ENCODE measurements around the gene CEP250. TPM values are rescaled to one million over a fixed set of nuclear protein-coding genes. Genes with fewer than 3 reads are reported as not detected.

Gene CEP250
- total RNA-seq, 2 donors from 2014 or later = 29.8 to 46.5 TPM

GRCh38 chr20:35541118-35541782 lies 85.9 kb downstream of the CEP250 start:
- no peaks in the 10 kb centered on the region for H3K9me3 Mint-ChIP-seq
- Histone ChIP-seq H3K36me3 (ENCODE audit: control insufficient read depth, insufficient read depth, low read length) (peaks cover 21% of the 10 kb centered on the region), H3K27me3 (ENCODE audit: control insufficient read depth, insufficient read depth, low read length, poor library complexity, severe bottlenecking) (no peaks in the 10 kb centered on the region), H3K4me1 (ENCODE audit: control insufficient read depth, insufficient read depth, low read length) (no peaks in the 10 kb centered on the region), H3K9me3 (ENCODE audit: control insufficient read depth, low read length) (no peaks in the 10 kb centered on the region), H3K9ac (ENCODE audit: extremely low read depth, low read length, poor library complexity, severe bottlenecking) (peak overlapping the region; percentile 18), H3K27ac (ENCODE audit: low read depth, low read length) (no peak overlapping the region), H3K4me3 (ENCODE audit: low read length) (peak overlapping the region; percentile 86)
- peaks cover 15% of the 10 kb centered on the region for H3K36me3 Mint-ChIP-seq (ENCODE audit: low read depth)
- peak overlapping the region; percentile 97 for H3K27ac Mint-ChIP-seq
- no peaks in the 10 kb centered on the region for H3K27me3 Mint-ChIP-seq (ENCODE audit: insufficient read depth)
- H3K4me1 Mint-ChIP-seq = peaks cover 5% of the 10 kb centered on the region
- peak; percentile 68 for DNase-seq
- peak overlapping the region; percentile 79 for H3K4me3 Mint-ChIP-seq
- TF ChIP-seq CTCF (conservative IDR thresholded peaks at IDR 0.05) = no peak
- 9 to 29% methylated on average over 11 to 13 of the region's 13 CpGs for WGBS, 2 experiments (ENCODE audit: insufficient coverage in 1 of 2, insufficient read length in 1 of 2)

GRCh38 chr20:35541783-35542662 lies 86.6 kb downstream of the CEP250 start, which contains the start of gene ERGIC3:
Gene ERGIC3 (plus strand): TSS chr20:35542078. CDS start chr20:35542098, 20 bp downstream.
- no peaks in the 10 kb centered on the region for H3K27me3 Mint-ChIP-seq (ENCODE audit: insufficient read depth)
- Histone ChIP-seq H3K4me1 (ENCODE audit: control insufficient read depth, insufficient read depth, low read length) (no peaks in the 10 kb centered on the region), H3K27ac (ENCODE audit: low read depth, low read length) (peak within 1 kb of the TSS; percentile 78), H3K36me3 (ENCODE audit: control insufficient read depth, insufficient read depth, low read length) (peaks cover 21% of the 10 kb centered on the region), H3K9me3 (ENCODE audit: control insufficient read depth, low read length) (no peaks in the 10 kb centered on the region), H3K27me3 (ENCODE audit: control insufficient read depth, insufficient read depth, low read length, poor library complexity, severe bottlenecking) (no peaks in the 10 kb centered on the region), H3K4me3 (ENCODE audit: low read length) (peak within 1 kb of the TSS; percentile 86), H3K9ac (ENCODE audit: extremely low read depth, low read length, poor library complexity, severe bottlenecking) (peak within 1 kb of the TSS; percentile 90)
- 4% methylated on average over 20 to 57 of the region's 57 CpGs for WGBS, 2 experiments (ENCODE audit: insufficient coverage in 1 of 2, insufficient read length in 1 of 2)
- TF ChIP-seq CTCF (conservative IDR thresholded peaks at IDR 0.05) = peak; percentile 33
- no peaks in the 10 kb centered on the region for H3K9me3 Mint-ChIP-seq
- H3K4me1 Mint-ChIP-seq = peaks cover 5% of the 10 kb centered on the region
- H3K27ac Mint-ChIP-seq = peak within 1 kb of the TSS; percentile 97
- peak; percentile 100 for DNase-seq
- peak within 1 kb of the TSS; percentile 79 for H3K4me3 Mint-ChIP-seq
- peaks cover 15% of the 10 kb centered on the region for H3K36me3 Mint-ChIP-seq (ENCODE audit: low read depth)

GRCh38 chr20:35542990-35543389 lies 87.6 kb downstream of the CEP250 start:
- Histone ChIP-seq H3K36me3 (ENCODE audit: control insufficient read depth, insufficient read depth, low read length) (peaks cover 30% of the 10 kb centered on the region), H3K4me3 (ENCODE audit: low read length) (peak overlapping the region; percentile 86), H3K27ac (ENCODE audit: low read depth, low read length) (no peak overlapping the region), H3K9ac (ENCODE audit: extremely low read depth, low read length, poor library complexity, severe bottlenecking) (peak overlapping the region; percentile 90), H3K27me3 (ENCODE audit: control insufficient read depth, insufficient read depth, low read length, poor library complexity, severe bottlenecking) (no peaks in the 10 kb centered on the region), H3K4me1 (ENCODE audit: control insufficient read depth, insufficient read depth, low read length) (no peaks in the 10 kb centered on the region), H3K9me3 (ENCODE audit: control insufficient read depth, low read length) (no peaks in the 10 kb centered on the region)
- Mint-ChIP-seq H3K27me3 (ENCODE audit: insufficient read depth) (no peaks in the 10 kb centered on the region), H3K36me3 (ENCODE audit: low read depth) (peaks cover 15% of the 10 kb centered on the region), H3K27ac (no peak overlapping the region), H3K4me1 (peaks cover 5% of the 10 kb centered on the region), H3K4me3 (peak overlapping the region; percentile 79), H3K9me3 (no peaks in the 10 kb centered on the region)
- WGBS, 2 experiments (ENCODE audit: insufficient coverage in 1 of 2, insufficient read length in 1 of 2) = 100% methylated on average over 1 of the region's 1 CpG; no CpG with 5 or more reads in 1 of the 2 experiments
- TF ChIP-seq CTCF (conservative IDR thresholded peaks at IDR 0.05) = no peak
- no peak for DNase-seq
